GDM1 (cell line): ENCODE data around the gene GREM2.

ENCODE experiments used
- DNase-seq: peaks from one replicate; lab custom pipeline; 2025; lab: John Stamatoyannopoulos, UW

Gene GREM2

GRCh38 chr1:240611619-240612480, at the start of gene GREM2:
Gene GREM2, minus strand, starts transcription at chr1:240612155. Its CDS starts 118,680 bp downstream, at chr1:240493475.
- no peak for DNase-seq

DNA sequence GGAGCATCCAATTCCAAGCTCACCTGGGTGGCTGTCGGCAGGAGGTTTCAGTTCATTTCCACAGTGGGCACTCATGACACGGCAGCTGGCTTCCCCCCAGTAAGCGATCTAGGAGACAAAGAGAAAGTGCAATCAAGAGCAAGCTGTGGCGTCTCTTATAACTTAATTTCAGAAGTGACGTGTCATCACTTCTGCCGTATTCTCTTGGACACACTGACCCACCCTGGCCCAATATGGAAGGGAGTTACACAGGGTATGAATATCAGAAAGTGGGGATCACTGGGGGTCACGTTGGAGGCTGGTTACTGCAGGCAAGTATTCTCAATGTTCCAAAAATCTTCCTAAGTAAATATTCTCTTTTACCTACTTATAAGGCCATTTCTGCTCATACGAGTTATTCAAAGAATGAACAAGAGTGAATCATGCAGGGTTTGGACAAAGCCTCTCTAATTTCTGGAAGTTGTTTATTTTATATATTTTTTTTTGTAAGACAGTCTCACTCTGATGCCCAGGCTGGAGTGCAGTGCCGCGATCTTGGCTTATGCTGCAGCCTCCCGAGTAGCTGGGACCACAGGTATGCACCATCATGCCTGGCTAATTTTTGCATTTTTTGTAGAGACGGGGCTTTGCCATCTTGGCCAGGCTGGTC, 46.5 kb upstream of the GREM2 start:
- DNase-seq: no peak

DNA sequence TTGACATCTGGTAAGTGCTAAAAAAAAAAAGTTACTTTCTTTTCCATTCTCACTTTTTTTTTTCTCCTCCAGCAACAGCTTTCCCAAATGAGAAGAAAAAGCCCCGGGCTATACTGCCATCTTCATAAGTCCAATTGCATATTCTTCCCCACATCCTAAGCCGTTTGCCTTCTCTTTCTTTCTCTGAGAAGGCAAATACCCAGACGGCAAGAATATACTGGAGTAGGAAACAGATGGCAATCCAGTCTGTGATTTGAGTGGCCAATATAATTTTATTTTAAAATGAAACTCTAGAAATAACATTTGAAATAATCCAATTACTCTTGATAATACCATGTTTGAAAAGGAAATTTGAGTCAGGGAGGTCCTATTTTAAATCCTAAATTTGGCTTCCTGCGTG, 44.6 kb upstream of the GREM2 start:
- DNase-seq: no peak

DNA sequence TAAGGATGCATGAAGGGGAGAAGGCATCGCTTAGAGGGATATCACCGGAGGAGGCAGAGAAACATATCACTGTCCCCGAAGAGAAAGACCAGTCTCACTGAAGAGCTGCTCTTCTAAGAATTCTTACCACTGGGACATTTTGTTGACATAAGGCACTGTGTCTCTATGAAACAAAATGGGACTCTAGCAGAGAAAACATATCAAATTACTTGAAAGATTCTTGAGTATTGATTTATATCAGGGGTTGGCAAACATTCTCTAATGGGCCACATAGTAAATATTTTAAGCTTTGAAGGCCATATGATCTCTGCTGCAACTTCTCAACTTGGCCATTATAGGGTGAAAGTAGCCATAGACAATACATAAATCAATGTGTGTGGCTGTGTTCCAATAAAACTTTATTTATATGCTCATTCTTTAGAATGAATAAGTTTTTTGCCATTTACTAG, 41.0 kb upstream of the GREM2 start:
- DNase-seq: no peak

- no peak for DNase-seq
Observed at GRCh38 chr1:240652549-240652948, 40.6 kb upstream of the GREM2 start.

DNA sequence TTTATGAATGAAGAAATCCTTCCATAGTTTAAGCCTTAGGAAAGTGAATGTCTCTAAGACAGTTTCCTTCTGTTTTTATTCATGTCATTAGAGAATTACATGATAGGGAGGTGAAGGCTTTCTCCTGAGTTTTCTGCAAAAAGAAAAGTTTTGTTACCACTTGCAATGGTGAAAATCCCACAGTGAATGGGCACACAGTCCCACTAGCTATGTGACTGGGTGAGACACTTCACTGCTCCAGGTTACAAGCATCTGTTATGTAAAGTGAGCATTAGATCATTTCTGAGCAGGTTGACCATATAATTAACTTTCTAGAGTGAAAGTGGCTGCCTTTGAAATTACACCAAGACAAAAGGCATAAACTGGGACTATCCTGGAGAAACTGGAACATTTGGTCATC, 38.9 kb upstream of the GREM2 start:
- no peak for DNase-seq

- DNase-seq: no peak
Observed at GRCh38 chr1:240649733-240650721, 38.1 kb upstream of the GREM2 start.

DNA sequence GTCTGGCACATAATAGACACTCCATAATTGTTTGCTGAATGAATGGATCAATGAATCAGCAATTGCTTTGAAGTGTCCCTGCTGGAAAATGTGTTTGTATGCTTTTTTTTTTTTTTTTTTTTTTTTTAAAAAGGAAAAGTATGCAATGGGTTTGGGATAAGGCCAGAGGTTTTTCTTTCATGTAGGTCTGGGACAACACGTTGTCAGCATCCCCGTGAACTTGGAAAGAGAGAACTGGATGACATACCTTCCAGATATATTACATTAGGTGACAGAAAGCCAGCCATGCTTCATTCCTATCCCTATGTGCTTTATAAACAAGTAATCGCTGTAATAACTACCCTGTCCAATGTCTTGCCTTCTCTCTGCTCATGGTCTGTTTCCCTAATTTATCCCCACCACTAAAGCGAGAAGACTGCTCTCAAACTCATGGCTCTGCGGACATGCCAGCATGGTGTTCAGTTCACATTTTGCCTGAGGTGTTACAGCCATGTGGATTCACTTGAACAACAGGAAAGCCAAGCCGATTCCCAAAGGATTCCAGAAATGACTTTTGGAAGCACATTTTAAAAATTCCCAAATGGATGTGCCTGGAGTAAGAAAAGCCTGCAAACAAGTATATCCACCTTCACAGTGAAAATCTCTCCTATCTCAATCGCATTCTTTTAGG, 34.8 kb upstream of the GREM2 start:
- DNase-seq: no peak

- no peak for DNase-seq
Observed at GRCh38 chr1:240644732-240645131, 32.8 kb upstream of the GREM2 start.

- DNase-seq: no peak
Observed at GRCh38 chr1:240635466-240636256, 23.7 kb upstream of the GREM2 start.

DNA sequence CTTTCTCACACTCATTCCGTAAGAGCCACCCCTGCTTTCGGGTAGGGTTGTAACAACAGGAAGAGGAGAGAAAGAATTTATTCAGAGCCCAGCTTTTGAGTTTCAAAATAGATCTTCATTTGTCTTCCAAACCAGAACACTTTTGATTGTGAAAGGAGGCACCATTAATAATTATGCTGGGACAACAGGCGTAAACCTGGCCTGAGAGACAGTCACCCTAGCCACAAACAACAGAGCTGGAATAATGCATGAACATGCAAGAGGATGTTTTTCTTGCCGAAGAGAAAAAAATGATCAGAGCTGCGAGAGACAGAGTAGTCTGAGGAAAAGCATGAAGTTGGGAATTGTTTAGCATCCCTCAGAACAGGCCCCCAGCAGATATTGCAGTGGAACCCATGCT, 18.5 kb upstream of the GREM2 start:
- DNase-seq: no peak

DNA sequence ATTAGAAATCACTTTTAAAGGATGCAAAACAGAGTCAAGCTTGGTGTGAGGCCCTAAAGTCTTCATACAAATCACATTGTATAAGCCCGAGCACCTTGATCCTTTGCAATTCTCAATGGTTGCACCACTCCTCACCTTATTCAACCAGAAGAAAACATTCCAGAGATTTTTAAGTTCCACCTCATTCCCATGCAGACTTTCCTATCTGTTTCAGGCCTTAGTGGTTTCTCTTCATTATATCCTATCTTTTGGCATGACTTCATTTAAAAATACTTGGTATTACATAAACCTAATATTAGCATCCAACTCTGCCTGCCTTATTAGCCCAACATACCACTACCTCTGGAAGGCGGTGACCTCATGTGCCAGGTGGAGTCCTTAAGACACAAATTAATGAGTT, 9.3 kb upstream of the GREM2 start:
- DNase-seq: no peak

- DNase-seq: no peak
Observed at GRCh38 chr1:240619906-240620621, 8.1 kb upstream of the GREM2 start.

- DNase-seq: no peak
Observed at GRCh38 chr1:240619357-240619756, 7.4 kb upstream of the GREM2 start.

GRCh38 chr1:240618946-240619345, 7.0 kb upstream of the GREM2 start:
- DNase-seq: peak; percentile 3

GRCh38 chr1:240616018-240616417, 4.1 kb upstream of the GREM2 start:
- DNase-seq: no peak

DNA sequence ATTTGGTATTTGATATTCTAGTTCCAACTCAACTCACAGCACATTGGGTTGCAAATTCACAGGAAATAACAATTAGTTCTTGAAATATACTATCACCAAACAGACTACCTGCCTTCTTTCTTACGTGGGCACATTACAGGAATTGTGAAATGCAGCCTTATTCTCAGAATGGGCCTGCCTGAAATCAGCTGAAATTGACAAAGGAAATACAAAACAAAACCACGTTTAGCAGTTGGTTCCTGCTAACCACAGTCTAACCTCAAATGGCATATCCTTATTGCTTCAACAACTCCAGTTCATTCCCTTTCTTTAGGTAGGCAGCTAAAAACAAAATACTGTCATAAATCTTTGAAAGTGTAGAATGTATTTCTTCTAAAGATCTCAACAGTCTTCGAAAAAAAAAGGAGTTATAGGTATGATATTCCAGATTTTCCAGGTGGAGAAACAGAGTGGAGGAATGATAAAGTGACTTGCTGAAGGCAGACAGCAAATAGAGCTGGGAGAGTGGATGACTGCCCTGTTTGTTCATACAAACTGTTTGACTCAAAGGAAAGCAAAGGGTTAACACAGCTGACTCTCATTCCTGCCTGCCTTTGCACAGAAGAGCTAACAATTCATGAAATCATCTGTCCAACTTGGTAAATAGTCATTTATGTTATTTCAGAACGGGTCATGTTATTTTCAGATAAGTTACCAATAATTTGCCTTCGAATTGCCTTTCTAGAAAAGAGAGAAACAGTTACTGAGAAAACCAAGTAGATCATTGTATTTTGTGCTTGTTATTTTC, 1.6 kb upstream of the GREM2 start:
- no peak for DNase-seq

DNA sequence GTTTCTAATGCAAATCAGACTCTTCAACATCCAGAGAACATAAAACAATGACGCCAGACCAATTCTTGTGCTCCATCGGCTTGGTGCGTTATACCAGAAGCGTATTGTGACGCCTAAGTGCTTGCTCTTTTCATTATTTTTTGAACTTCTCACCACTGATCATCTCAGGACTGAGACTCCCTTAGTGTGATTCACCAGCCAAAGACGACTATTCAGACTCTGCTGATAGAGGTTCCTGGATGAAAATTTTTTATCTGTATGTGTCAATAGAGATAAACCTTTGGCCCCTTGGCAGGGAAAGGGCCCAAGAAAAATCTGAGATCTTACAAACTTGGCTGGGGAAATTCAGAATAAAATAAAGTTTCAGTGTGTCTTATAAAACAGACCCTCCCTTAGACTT, 856 bp upstream of the GREM2 start:
- DNase-seq: no peak

GRCh38 chr1:240611228-240611618, 732 bp downstream of the GREM2 start:
- no peak for DNase-seq
